ENCODE measurements around the gene DUSP12.

DNA sequence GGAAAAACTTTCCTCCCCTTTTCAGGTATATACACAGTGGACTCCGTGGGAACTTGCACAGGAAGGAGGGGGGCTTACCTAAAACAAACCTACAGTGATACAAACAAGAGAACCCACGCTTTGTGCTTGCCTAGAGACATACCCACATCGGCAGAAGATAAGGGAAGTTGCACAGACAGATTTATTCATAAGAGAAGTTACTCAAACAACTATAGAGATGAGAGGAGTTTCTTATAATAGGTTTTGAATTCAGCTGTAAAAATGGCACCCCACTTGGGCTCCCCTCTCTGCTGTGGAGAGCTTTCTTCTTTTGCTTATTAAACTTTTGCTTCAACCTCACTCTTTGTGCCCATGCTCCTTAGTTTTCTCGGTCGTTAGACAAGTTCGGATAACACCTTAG, 1.8 kb upstream of the DUSP12 start:
- TF ChIP-seq, protein P1, sequence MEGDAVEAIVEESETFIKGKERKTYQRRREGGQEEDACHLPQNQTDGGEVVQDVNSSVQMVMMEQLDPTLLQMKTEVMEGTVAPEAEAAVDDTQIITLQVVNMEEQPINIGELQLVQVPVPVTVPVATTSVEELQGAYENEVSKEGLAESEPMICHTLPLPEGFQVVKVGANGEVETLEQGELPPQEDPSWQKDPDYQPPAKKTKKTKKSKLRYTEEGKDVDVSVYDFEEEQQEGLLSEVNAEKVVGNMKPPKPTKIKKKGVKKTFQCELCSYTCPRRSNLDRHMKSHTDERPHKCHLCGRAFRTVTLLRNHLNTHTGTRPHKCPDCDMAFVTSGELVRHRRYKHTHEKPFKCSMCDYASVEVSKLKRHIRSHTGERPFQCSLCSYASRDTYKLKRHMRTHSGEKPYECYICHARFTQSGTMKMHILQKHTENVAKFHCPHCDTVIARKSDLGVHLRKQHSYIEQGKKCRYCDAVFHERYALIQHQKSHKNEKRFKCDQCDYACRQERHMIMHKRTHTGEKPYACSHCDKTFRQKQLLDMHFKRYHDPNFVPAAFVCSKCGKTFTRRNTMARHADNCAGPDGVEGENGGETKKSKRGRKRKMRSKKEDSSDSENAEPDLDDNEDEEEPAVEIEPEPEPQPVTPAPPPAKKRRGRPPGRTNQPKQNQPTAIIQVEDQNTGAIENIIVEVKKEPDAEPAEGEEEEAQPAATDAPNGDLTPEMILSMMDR (IDR thresholded peaks at IDR 0.05; ENCODE audit: low read depth, low read length): no peak
- TF ChIP-seq EZH2phosphoT487 (IDR thresholded peaks at IDR 0.05; ENCODE audit: low read depth): no peak
